ENCODE measurements around the gene CCDC88C. TPM values are rescaled to one million over a fixed set of nuclear protein-coding genes. Genes with fewer than 3 reads are reported as not detected.

The CCDC88C gene
- total RNA-seq, 1 experiment from 2014 or later = 29.8 TPM

- intact Hi-C loops (cut with micrococcal nuclease; ENCODE audit: unreplicated experiment) = no loop called here
- Mint-ChIP-seq H3K4me1 (ENCODE audit: low read depth, unreplicated experiment) (no peaks in the 10 kb centered on the region), H3K27ac (ENCODE audit: unreplicated experiment) (no peak overlapping the region), H3K36me3 (ENCODE audit: insufficient read depth, unreplicated experiment) (peaks cover 8% of the 10 kb centered on the region), H3K9me3 (ENCODE audit: unreplicated experiment) (no peaks in the 10 kb centered on the region), H3K27me3 (ENCODE audit: insufficient read depth, unreplicated experiment) (no peaks in the 10 kb centered on the region), H3K4me3 (ENCODE audit: unreplicated experiment) (no peak overlapping the region)
- no TSS peak for BruUV-seq (replicated peaks)
- no peak for TF ChIP-seq CTCF (IDR thresholded peaks at IDR 0.05; ENCODE audit: insufficient read depth in 1 of 2, low read depth in 1 of 2, low read length in 1 of 2, severe bottlenecking in 1 of 2, unreplicated experiment in 1 of 2)
- no peak for DNase-seq
- ChIA-PET POLR2A (no interaction called here), CTCF (no interaction called here)
- Histone ChIP-seq H3K4me3 (ENCODE audit: low read depth, low read length) (no peak overlapping the region), H3K36me3 (ENCODE audit: control insufficient read depth, insufficient read depth, low read length) (no peaks in the 10 kb centered on the region), H3K4me1 (no peaks in the 10 kb centered on the region), H3K27me3 (replicated peaks; ENCODE audit: control insufficient read depth, insufficient read depth, low read length) (no peaks in the 10 kb centered on the region), H3K9me3 (no peaks in the 10 kb centered on the region)
Observed at GRCh38 chr14:91273273-91273884, 144.2 kb downstream of the CCDC88C start.

- H3K4me1 ChIP-seq = no peaks in the 10 kb centered on the region
- Mint-ChIP-seq H3K27me3 (ENCODE audit: insufficient read depth, unreplicated experiment) (no peaks in the 10 kb centered on the region), H3K4me1 (ENCODE audit: low read depth, unreplicated experiment) (no peaks in the 10 kb centered on the region), H3K4me3 (ENCODE audit: unreplicated experiment) (no peak overlapping the region), H3K9me3 (ENCODE audit: unreplicated experiment) (no peaks in the 10 kb centered on the region), H3K27ac (ENCODE audit: unreplicated experiment) (no peak overlapping the region), H3K36me3 (ENCODE audit: insufficient read depth, unreplicated experiment) (peaks cover 14% of the 10 kb centered on the region)
- no TSS peak for BruUV-seq (replicated peaks)
- no peak overlapping the region for H3K4me3 ChIP-seq (ENCODE audit: low read depth, low read length)
- TF ChIP-seq CTCF (IDR thresholded peaks at IDR 0.05; ENCODE audit: insufficient read depth in 1 of 2, low read depth in 1 of 2, low read length in 1 of 2, severe bottlenecking in 1 of 2, unreplicated experiment in 1 of 2) = no peak
- H3K36me3 ChIP-seq (ENCODE audit: control insufficient read depth, insufficient read depth, low read length) = no peaks in the 10 kb centered on the region
- DNase-seq = no peak
- CTCF ChIA-PET = no interaction called here
- no peaks in the 10 kb centered on the region for H3K9me3 ChIP-seq
- intact Hi-C loops (cut with micrococcal nuclease; ENCODE audit: unreplicated experiment) = no loop called here
- no peaks in the 10 kb centered on the region for H3K27me3 ChIP-seq (replicated peaks; ENCODE audit: control insufficient read depth, insufficient read depth, low read length)
- POLR2A ChIA-PET = no interaction called here
Observed at GRCh38 chr14:91272341-91273272, 145.0 kb downstream of the CCDC88C start.

- Histone ChIP-seq H3K4me1 (no peaks in the 10 kb centered on the region), H3K36me3 (ENCODE audit: control insufficient read depth, insufficient read depth, low read length) (no peaks in the 10 kb centered on the region), H3K9me3 (no peaks in the 10 kb centered on the region), H3K27me3 (replicated peaks; ENCODE audit: control insufficient read depth, insufficient read depth, low read length) (no peaks in the 10 kb centered on the region), H3K4me3 (ENCODE audit: low read depth, low read length) (no peak overlapping the region)
- no peak for TF ChIP-seq CTCF (IDR thresholded peaks at IDR 0.05; ENCODE audit: insufficient read depth in 1 of 2, low read depth in 1 of 2, low read length in 1 of 2, severe bottlenecking in 1 of 2, unreplicated experiment in 1 of 2)
- no peak overlapping the region for H3K4me3 Mint-ChIP-seq (ENCODE audit: unreplicated experiment)
- no peak overlapping the region for H3K27ac Mint-ChIP-seq (ENCODE audit: unreplicated experiment)
- POLR2A ChIA-PET = no interaction called here
- DNase-seq = no peak
- BruUV-seq (replicated peaks) = no TSS peak
- CTCF ChIA-PET = interaction anchor here (1.0 kb wide), 1 partner anchor 94 kb away, joined by 3 read pairs; no protein-coding TSS in a partner anchor
- H3K27me3 Mint-ChIP-seq (ENCODE audit: insufficient read depth, unreplicated experiment) = no peaks in the 10 kb centered on the region
- no peaks in the 10 kb centered on the region for H3K9me3 Mint-ChIP-seq (ENCODE audit: unreplicated experiment)
- peaks cover 14% of the 10 kb centered on the region for H3K36me3 Mint-ChIP-seq (ENCODE audit: insufficient read depth, unreplicated experiment)
- H3K4me1 Mint-ChIP-seq (ENCODE audit: low read depth, unreplicated experiment) = no peaks in the 10 kb centered on the region
- intact Hi-C loops (cut with micrococcal nuclease; ENCODE audit: unreplicated experiment) = no loop called here
Observed at GRCh38 chr14:91271639-91272038, 146.0 kb downstream of the CCDC88C start.
